Superior temporal gyrus (tissue), 1 donor: ENCODE measurements around the gene PRKCE.
"Not testable (repeated sequence)": the region's sequence is repeated elsewhere in the genome, so short reads cannot be mapped to it uniquely, and the experiment has no call there.

Experiments used
- DNase-seq: peaks from one replicate; pipeline ENCODE4 v3.0.0-alpha.2; 2016; ENCODE audit errors: extremely low spot score

The PRKCE gene

GRCh38 chr2:45669032-45669486 lies 17.6 kb downstream of the PRKCE start:
- DNase-seq, result no peak

GRCh38 chr2:45670646-45671045 lies 19.2 kb downstream of the PRKCE start:
- DNase-seq, result no peak

- DNase-seq, result no peak
These were observed 20.7 kb downstream of the PRKCE start for GRCh38 chr2:45672138-45672537.

- DNase-seq, result no peak
These were observed 22.8 kb downstream of the PRKCE start for GRCh38 chr2:45674035-45674816.

- no peak for DNase-seq
These were observed 23.9 kb downstream of the PRKCE start for GRCh38 chr2:45675263-45675812.

GRCh38 chr2:45676088-45676487 lies 24.6 kb downstream of the PRKCE start:
- no peak for DNase-seq

GRCh38 chr2:45678791-45679348 lies 27.4 kb downstream of the PRKCE start:
- peak; percentile 64 for DNase-seq

GRCh38 chr2:45680351-45680967 lies 29.0 kb downstream of the PRKCE start:
- DNase-seq, result no peak

- DNase-seq, result no peak
These were observed 30.2 kb downstream of the PRKCE start for GRCh38 chr2:45681675-45682074.

GRCh38 chr2:45683292-45683691 lies 31.8 kb downstream of the PRKCE start:
- no peak for DNase-seq

- DNase-seq, result no peak
These were observed 33.3 kb downstream of the PRKCE start for GRCh38 chr2:45684756-45685155.

GRCh38 chr2:45685260-45685659 lies 33.8 kb downstream of the PRKCE start:
- DNase-seq, result no peak

- DNase-seq, result no peak
These were observed 36.5 kb downstream of the PRKCE start for GRCh38 chr2:45687964-45688363.

GRCh38 chr2:45688479-45689298 lies 37.2 kb downstream of the PRKCE start:
- no peak for DNase-seq

GRCh38 chr2:45690231-45690630 lies 38.8 kb downstream of the PRKCE start:
- DNase-seq, result no peak

- peak; percentile 69 for DNase-seq
These were observed 39.9 kb downstream of the PRKCE start for GRCh38 chr2:45691171-45691999.

- no peak for DNase-seq
These were observed 41.1 kb downstream of the PRKCE start for GRCh38 chr2:45692566-45692965.

GRCh38 chr2:45695480-45696007 lies 44.1 kb downstream of the PRKCE start:
- not testable (repeated sequence) for DNase-seq

- no peak for DNase-seq
These were observed 45.2 kb downstream of the PRKCE start for GRCh38 chr2:45696708-45697107.

- no peak for DNase-seq
These were observed 45.7 kb downstream of the PRKCE start for GRCh38 chr2:45697190-45697589.

GRCh38 chr2:45698554-45698953 lies 47.1 kb downstream of the PRKCE start:
- no peak for DNase-seq
